ACC112 (cell line): ENCODE data around the gene TIGD3.
A peak's percentile ranks its signal among the peaks of the same experiment; 100 is the strongest.

Experiments used
- H2AFZ ChIP-seq: fragments of 200-600 bp; sonication (generic); one replicate; pipeline ENCODE4 v1.6.0; 2017; ENCODE audit warnings: antibody characterized with exemption, low read length; ENCODE audit not compliant: unreplicated experiment
- H3K27ac ChIP-seq: fragments of 200-600 bp; sonication (generic); 2 replicates; pipeline ENCODE4 v1.5.1; 2014; ENCODE audit warnings: low read depth, mild to moderate bottlenecking, antibody characterized with exemption, low read length, moderate library complexity
- H3K27me3 ChIP-seq: fragments of 200-600 bp; sonication (generic); 2 replicates; pipeline ENCODE4 v1.6.1; 2014; ENCODE audit warnings: mild to moderate bottlenecking, antibody characterized with exemption, low read length, moderate library complexity, mixed read lengths; ENCODE audit not compliant: insufficient read depth
- H3K36me3 ChIP-seq: fragments of 200-600 bp; sonication (generic); 2 replicates; pipeline ENCODE4 v1.6.1; 2016; ENCODE audit warnings: mild to moderate bottlenecking, antibody characterized with exemption, low read length, moderate library complexity, mixed read lengths; ENCODE audit not compliant: insufficient read depth
- H3K4me1 ChIP-seq: fragments of 200-600 bp; sonication (generic); one replicate; pipeline ENCODE4 v1.6.1; 2016; ENCODE audit warnings: low read length, mixed read lengths; ENCODE audit not compliant: insufficient read depth, unreplicated experiment, control insufficient read depth
- H3K4me3 ChIP-seq: fragments of 200-600 bp; sonication (generic); 2 replicates; pipeline ENCODE4 v1.5.1; 2014; ENCODE audit warnings: mild to moderate bottlenecking, low read depth, low read length
- H3K79me2 ChIP-seq: fragments of 200-600 bp; sonication (generic); one replicate; pipeline ENCODE4 v1.6.0; 2016; ENCODE audit warnings: low read length; ENCODE audit not compliant: control insufficient read depth, unreplicated experiment, insufficient read depth

TIGD3 gene

GRCh38 chr11:65315204-65315865 lies 39.2 kb upstream of the TIGD3 start:
- H3K4me1 ChIP-seq = peaks cover 40% of the 10 kb centered on the region
- H3K4me3 ChIP-seq = peak overlapping the region; percentile 84
- H3K79me2 ChIP-seq = peaks cover 59% of the 10 kb centered on the region
- H2AFZ ChIP-seq = no peak overlapping the region
- peaks cover 8% of the 10 kb centered on the region; the same call in 1 of the 2 replicates for H3K36me3 ChIP-seq
- H3K27ac ChIP-seq = peak overlapping the region; percentile 99
- H3K27me3 ChIP-seq = no peaks in the 10 kb centered on the region

GRCh38 chr11:65315866-65316226 lies 38.7 kb upstream of the TIGD3 start:
- no peak overlapping the region for H2AFZ ChIP-seq
- peaks cover 35% of the 10 kb centered on the region for H3K4me1 ChIP-seq
- peaks cover 64% of the 10 kb centered on the region for H3K79me2 ChIP-seq
- peak overlapping the region; percentile 84 for H3K4me3 ChIP-seq
- peak overlapping the region; percentile 99 for H3K27ac ChIP-seq
- no peaks in the 10 kb centered on the region for H3K27me3 ChIP-seq
- peaks cover 8% of the 10 kb centered on the region; the same call in 1 of the 2 replicates for H3K36me3 ChIP-seq

- peak overlapping the region; percentile 99 for H3K27ac ChIP-seq
- H3K4me1 ChIP-seq = peaks cover 29% of the 10 kb centered on the region
- H2AFZ ChIP-seq = no peak overlapping the region
- H3K36me3 ChIP-seq = peaks cover 13% of the 10 kb centered on the region; the same call in 1 of the 2 replicates
- peaks cover 70% of the 10 kb centered on the region for H3K79me2 ChIP-seq
- peak overlapping the region; percentile 84 for H3K4me3 ChIP-seq
- H3K27me3 ChIP-seq = no peaks in the 10 kb centered on the region
These were observed 38.1 kb upstream of the TIGD3 start for GRCh38 chr11:65316227-65317024.

DNA sequence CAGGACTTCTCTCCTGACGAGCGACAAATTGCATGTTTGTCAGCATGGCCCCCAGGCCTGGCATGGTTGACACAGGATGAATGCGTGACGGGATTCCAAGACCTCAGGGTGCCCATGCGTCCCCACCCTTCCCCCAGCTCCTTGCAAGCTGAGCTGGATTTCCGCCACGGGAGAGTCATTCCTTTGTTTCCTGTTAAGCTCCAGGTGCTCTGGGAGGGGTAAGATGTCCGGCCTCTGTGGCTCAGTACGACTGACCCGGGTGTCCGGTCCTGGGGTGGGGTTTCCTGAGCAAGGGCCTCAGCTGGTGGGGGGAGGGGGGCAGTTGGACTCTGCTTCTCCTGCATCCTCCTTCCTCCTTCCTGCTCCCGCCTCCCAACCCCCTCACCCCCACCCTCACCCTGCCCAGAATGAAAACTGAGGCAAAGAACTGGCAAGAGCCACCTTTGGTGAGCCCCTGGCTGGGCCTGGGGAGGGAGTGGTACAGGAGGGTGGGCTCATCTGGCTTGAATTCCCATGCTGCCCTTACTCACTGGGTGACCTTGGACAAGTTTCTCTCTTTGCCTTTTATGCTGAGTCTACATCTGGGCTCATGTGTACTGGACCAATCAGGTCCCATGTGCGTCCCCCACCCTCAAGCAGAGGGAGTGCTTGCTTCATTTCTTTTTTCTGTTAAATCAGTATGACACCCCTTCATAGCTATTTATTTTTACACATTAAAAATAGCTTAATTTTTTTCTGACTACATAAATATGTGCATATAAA lies 37.3 kb upstream of the TIGD3 start:
- Histone ChIP-seq H3K4me3 (peak overlapping the region; percentile 84), H3K79me2 (peaks cover 78% of the 10 kb centered on the region), H3K36me3 (peaks cover 21% of the 10 kb centered on the region; the same call in 1 of the 2 replicates), H3K27me3 (no peaks in the 10 kb centered on the region), H3K4me1 (peaks cover 21% of the 10 kb centered on the region), H3K27ac (peak overlapping the region; percentile 99), H2AFZ (no peak overlapping the region)

GRCh38 chr11:65320386-65321075 lies 34.0 kb upstream of the TIGD3 start:
- Histone ChIP-seq H3K4me3 (no peak overlapping the region), H3K4me1 (peaks cover 11% of the 10 kb centered on the region), H2AFZ (no peak overlapping the region), H3K27ac (no peak overlapping the region), H3K36me3 (peaks cover 30% of the 10 kb centered on the region; the same call in 1 of the 2 replicates), H3K27me3 (no peaks in the 10 kb centered on the region), H3K79me2 (peaks cover 63% of the 10 kb centered on the region)

DNA sequence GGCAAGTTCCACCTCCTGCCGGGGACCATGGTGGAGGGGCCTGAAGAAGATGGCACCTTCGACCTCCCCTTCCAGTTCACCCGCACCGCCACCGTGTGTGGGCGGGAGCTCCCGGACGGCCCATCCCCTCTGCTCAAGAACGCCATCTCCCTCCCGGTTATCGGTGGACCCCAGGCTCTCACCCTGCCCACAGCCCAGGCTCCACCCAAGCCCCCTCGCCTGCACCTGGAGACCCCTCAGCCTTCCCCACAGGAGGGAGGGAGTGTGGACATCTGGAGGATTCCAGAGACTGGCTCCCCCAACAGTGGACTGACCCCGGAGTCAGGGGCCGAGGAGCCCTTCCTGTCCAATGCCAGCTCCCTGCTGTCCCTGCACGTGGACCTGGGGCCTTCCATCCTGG lies 33.5 kb upstream of the TIGD3 start:
- H2AFZ ChIP-seq = no peak overlapping the region
- peaks cover 30% of the 10 kb centered on the region; the same call in 1 of the 2 replicates for H3K36me3 ChIP-seq
- no peak overlapping the region for H3K27ac ChIP-seq
- H3K4me1 ChIP-seq = peaks cover 11% of the 10 kb centered on the region
- peaks cover 58% of the 10 kb centered on the region for H3K79me2 ChIP-seq
- H3K27me3 ChIP-seq = no peaks in the 10 kb centered on the region
- no peak overlapping the region for H3K4me3 ChIP-seq

DNA sequence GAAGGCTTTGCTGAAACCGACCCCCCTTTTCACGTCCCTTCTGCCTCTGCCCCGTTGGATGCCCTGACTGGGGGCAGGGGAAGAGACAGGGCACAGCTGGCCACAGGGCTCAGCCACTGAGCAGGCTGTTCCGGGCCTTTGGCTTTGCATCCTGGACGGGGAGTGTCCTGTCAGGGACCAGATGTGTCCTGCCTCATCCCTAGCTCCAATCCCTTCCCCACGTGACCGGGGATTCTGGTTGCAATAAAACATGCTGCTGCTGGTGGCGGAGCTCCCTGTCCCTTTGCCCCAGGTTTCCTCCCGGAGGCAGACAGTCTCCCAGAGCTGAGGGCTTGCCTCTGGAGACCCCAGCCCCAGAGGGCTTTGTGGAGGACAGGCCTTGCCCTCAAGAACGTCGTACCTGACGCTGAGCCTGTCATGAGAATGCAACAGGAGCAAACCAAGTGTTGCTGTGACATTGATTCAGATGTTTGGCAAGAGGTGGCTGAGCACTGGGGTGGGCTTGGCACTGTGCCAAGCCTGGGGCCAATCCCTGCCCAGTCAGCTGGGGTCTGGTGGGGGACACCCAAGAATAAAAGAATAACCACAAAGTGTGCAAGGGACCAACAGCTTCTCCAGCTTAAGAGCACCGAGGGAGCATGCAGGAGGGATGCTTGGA lies 32.6 kb upstream of the TIGD3 start:
- peaks cover 8% of the 10 kb centered on the region for H3K4me1 ChIP-seq
- H3K4me3 ChIP-seq = no peak overlapping the region
- no peak overlapping the region for H3K27ac ChIP-seq
- no peaks in the 10 kb centered on the region for H3K27me3 ChIP-seq
- H3K36me3 ChIP-seq = peaks cover 30% of the 10 kb centered on the region; the same call in 1 of the 2 replicates
- peaks cover 51% of the 10 kb centered on the region for H3K79me2 ChIP-seq
- no peak overlapping the region for H2AFZ ChIP-seq

GRCh38 chr11:65323813-65324212 lies 30.7 kb upstream of the TIGD3 start:
- Histone ChIP-seq H2AFZ (no peak overlapping the region), H3K27me3 (no peaks in the 10 kb centered on the region), H3K27ac (no peak overlapping the region), H3K36me3 (peaks cover 30% of the 10 kb centered on the region; the same call in 1 of the 2 replicates), H3K4me3 (no peak overlapping the region), H3K4me1 (no peaks in the 10 kb centered on the region), H3K79me2 (peaks cover 38% of the 10 kb centered on the region)

DNA sequence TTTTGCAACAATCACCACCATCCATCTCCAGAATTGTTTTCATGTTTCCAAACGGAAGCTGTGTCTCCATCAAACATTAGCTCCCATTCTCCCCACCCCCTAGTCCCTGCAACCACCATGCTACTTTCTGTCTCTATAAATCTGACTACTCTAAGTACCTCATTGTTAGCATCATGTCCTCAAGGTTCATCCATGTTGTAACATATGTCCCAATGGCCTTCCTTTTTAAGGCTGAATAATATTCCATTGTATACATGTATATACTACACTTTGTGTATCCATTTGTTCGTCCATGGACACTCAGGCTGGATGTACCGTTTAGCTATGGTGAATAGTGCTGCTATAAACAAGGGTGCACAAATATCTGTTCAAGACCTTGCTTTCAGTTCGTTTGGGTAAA lies 29.1 kb upstream of the TIGD3 start:
- Histone ChIP-seq H3K79me2 (peaks cover 23% of the 10 kb centered on the region), H3K27me3 (no peaks in the 10 kb centered on the region), H3K27ac (no peak overlapping the region), H2AFZ (no peak overlapping the region), H3K4me1 (peaks cover 4% of the 10 kb centered on the region), H3K4me3 (no peak overlapping the region), H3K36me3 (peaks cover 22% of the 10 kb centered on the region; the same call in 1 of the 2 replicates)
